ENCODE results near the gene NT5DC3. TPM values are rescaled to one million over a fixed set of nuclear protein-coding genes. Genes with fewer than 3 reads are reported as not detected.

Gene NT5DC3
- total and polyA plus RNA-seq, 2 experiments from 2014 or later = 2.8 to 6.3 TPM

DNA sequence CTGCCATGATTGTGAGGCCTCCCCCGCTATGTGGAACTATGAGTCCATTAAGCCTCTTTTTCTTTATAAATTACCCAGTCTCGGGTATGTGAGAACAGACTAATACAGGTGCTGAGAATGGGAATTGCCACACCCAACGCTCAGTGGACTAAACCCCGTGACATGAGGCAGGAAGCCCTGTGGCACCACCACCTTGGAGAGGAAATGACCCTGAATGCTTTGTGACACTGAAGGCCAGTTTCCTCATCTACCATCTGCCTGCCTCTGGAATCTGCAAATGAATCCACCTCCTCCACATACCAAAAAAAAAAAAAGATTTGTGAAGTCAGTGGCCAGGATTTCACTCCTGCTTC is 41.6 kb downstream of the NT5DC3 start:
- no peak overlapping the region for H2AFZ ChIP-seq
- no peak for TF ChIP-seq EZH2 (IDR thresholded peaks at IDR 0.05; ENCODE audit: borderline replicate concordance)
- TF ChIP-seq EZH2phosphoT487 (IDR thresholded peaks at IDR 0.05; ENCODE audit: low read depth, severe bottlenecking, unreplicated experiment) = no peak
- TF ChIP-seq, protein P1, sequence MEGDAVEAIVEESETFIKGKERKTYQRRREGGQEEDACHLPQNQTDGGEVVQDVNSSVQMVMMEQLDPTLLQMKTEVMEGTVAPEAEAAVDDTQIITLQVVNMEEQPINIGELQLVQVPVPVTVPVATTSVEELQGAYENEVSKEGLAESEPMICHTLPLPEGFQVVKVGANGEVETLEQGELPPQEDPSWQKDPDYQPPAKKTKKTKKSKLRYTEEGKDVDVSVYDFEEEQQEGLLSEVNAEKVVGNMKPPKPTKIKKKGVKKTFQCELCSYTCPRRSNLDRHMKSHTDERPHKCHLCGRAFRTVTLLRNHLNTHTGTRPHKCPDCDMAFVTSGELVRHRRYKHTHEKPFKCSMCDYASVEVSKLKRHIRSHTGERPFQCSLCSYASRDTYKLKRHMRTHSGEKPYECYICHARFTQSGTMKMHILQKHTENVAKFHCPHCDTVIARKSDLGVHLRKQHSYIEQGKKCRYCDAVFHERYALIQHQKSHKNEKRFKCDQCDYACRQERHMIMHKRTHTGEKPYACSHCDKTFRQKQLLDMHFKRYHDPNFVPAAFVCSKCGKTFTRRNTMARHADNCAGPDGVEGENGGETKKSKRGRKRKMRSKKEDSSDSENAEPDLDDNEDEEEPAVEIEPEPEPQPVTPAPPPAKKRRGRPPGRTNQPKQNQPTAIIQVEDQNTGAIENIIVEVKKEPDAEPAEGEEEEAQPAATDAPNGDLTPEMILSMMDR (IDR thresholded peaks at IDR 0.05; ENCODE audit: poor library complexity) = no peak
- 93% methylated on average over 4 of the region's 4 CpGs for WGBS (ENCODE audit: low lambda C conversion rate, missing lambda C conversion rate)
- H3K79me2 ChIP-seq = no peaks in the 10 kb centered on the region
- no peaks in the 10 kb centered on the region for H3K9me2 ChIP-seq (replicated peaks; ENCODE audit: insufficient read depth)
- peak overlapping the region; percentile 61 for H3K27ac ChIP-seq
- H3K36me3 ChIP-seq (replicated peaks; ENCODE audit: insufficient read depth, low read depth) = no peaks in the 10 kb centered on the region
- H3K4me1 ChIP-seq (ENCODE audit: insufficient read depth) = peaks cover 25% of the 10 kb centered on the region
- H3K9me3 ChIP-seq (ENCODE audit: low read depth) = no peaks in the 10 kb centered on the region
- H3K4me3 ChIP-seq = no peak overlapping the region
- H3K4me2 ChIP-seq = no peak overlapping the region
- no peak for DNase-seq (ENCODE audit: low spot score)
- H4K20me1 ChIP-seq (ENCODE audit: insufficient read depth, poor library complexity, severe bottlenecking) = no peaks in the 10 kb centered on the region
- no peaks in the 10 kb centered on the region for H3K27me3 ChIP-seq

DNA sequence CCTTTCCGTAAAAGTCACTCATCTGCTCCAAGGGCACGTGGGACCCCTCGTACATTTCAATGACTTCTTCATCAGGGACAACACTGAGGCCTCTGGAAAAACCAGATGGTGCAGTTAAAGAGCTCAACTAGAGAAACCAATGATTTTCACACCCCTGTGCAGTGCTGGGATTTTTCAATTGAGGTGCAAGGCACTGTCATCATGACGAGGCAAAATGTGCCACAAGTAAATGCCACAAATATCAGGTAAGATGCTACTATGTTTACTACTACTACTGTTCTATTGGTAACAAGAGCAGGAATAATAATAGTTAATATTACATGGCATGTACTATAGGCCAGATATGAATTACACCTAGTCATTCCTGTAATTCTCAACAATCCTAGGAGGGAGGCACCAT is 42.4 kb downstream of the NT5DC3 start:
- H4K20me1 ChIP-seq (ENCODE audit: insufficient read depth, poor library complexity, severe bottlenecking) = no peaks in the 10 kb centered on the region
- peaks cover 25% of the 10 kb centered on the region for H3K4me1 ChIP-seq (ENCODE audit: insufficient read depth)
- no peaks in the 10 kb centered on the region for H3K9me3 ChIP-seq (ENCODE audit: low read depth)
- TF ChIP-seq EZH2 (IDR thresholded peaks at IDR 0.05; ENCODE audit: borderline replicate concordance) = no peak
- TF ChIP-seq, protein P1 (IDR thresholded peaks at IDR 0.05; ENCODE audit: poor library complexity) = no peak
- TF ChIP-seq EZH2phosphoT487 (IDR thresholded peaks at IDR 0.05; ENCODE audit: low read depth, severe bottlenecking, unreplicated experiment) = no peak
- H3K27me3 ChIP-seq = no peaks in the 10 kb centered on the region
- no peak overlapping the region for H3K4me3 ChIP-seq
- no peak overlapping the region for H2AFZ ChIP-seq
- H3K9me2 ChIP-seq (replicated peaks; ENCODE audit: insufficient read depth) = no peaks in the 10 kb centered on the region
- H3K27ac ChIP-seq = peak overlapping the region; percentile 61
- no peaks in the 10 kb centered on the region for H3K79me2 ChIP-seq
- no peak overlapping the region for H3K4me2 ChIP-seq
- H3K36me3 ChIP-seq (replicated peaks; ENCODE audit: insufficient read depth, low read depth) = no peaks in the 10 kb centered on the region
- DNase-seq (ENCODE audit: low spot score) = no peak
- 83% methylated on average over 4 of the region's 4 CpGs for WGBS (ENCODE audit: low lambda C conversion rate, missing lambda C conversion rate)

DNA sequence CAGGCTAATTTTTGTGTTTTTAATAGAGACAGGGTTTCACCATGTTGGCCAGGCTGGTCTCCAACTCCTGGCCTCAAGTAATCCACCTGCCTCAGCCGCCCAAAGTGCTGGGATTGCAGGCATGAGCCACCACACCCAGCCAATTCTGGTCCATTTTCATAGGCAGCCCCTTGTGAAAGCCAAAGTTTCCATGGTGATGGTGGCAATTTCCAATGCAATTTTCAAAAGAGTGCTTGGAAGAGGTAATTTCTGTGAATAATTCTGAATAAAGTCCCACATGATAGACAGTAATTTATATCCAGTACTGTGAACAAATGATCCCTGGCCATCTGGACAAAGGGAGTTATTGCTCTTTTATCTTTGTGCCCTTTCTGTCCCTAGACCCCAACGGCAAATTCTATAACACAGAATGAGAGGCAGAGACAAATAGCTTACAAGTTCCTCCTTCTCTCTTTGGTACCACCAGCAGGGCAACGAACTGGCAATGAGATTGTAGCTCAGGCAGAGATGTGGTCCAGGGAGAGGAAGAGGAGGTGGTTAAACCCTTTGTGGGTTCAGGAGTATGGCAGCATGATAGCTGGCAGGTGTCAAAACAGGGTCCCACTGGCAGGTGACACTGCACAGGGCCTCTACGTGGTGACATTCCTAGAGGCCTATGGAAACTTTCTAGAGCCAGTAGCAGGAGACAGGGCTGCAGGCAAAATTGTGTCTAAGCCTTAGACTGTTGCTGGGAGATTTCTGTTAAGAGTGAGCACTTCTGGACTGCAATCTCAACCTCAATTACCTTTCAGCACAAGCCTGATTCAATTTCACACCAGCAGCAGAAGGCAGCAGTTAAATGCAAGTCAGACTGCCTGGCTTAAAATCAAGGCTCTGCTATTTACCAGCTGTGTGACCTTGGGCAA is 46.5 kb downstream of the NT5DC3 start:
- no peaks in the 10 kb centered on the region for H3K9me2 ChIP-seq (replicated peaks; ENCODE audit: insufficient read depth)
- WGBS (ENCODE audit: low lambda C conversion rate, missing lambda C conversion rate) = 80% methylated on average over 4 of the region's 4 CpGs
- TF ChIP-seq, protein P1 (IDR thresholded peaks at IDR 0.05; ENCODE audit: poor library complexity) = no peak
- TF ChIP-seq EZH2phosphoT487 (IDR thresholded peaks at IDR 0.05; ENCODE audit: low read depth, severe bottlenecking, unreplicated experiment) (no peak), EZH2 (IDR thresholded peaks at IDR 0.05; ENCODE audit: borderline replicate concordance) (no peak)
- peaks cover 8% of the 10 kb centered on the region for H3K4me1 ChIP-seq (ENCODE audit: insufficient read depth)
- no peaks in the 10 kb centered on the region for H4K20me1 ChIP-seq (ENCODE audit: insufficient read depth, poor library complexity, severe bottlenecking)
- no peak overlapping the region for H3K4me3 ChIP-seq
- no peak overlapping the region for H3K27ac ChIP-seq
- H3K27me3 ChIP-seq = no peaks in the 10 kb centered on the region
- no peak for DNase-seq (ENCODE audit: low spot score)
- no peaks in the 10 kb centered on the region for H3K9me3 ChIP-seq (ENCODE audit: low read depth)
- H3K36me3 ChIP-seq (replicated peaks; ENCODE audit: insufficient read depth, low read depth) = no peaks in the 10 kb centered on the region
- H3K4me2 ChIP-seq = no peak overlapping the region
- no peak overlapping the region for H2AFZ ChIP-seq
- no peaks in the 10 kb centered on the region for H3K79me2 ChIP-seq

All from hepatocyte (in vitro differentiated cells).